HG03354 (cell line): ENCODE results near the gene RHBDF2.

Experiments used
- ATAC-seq: cut with Tn5 transposase; IDR thresholded peaks from one replicate; pipeline ENCODE4 v1.9.1; 2021; ENCODE audit warnings: mild to moderate bottlenecking; ENCODE audit not compliant: unreplicated experiment, poor library complexity, severe bottlenecking

The RHBDF2 gene

DNA sequence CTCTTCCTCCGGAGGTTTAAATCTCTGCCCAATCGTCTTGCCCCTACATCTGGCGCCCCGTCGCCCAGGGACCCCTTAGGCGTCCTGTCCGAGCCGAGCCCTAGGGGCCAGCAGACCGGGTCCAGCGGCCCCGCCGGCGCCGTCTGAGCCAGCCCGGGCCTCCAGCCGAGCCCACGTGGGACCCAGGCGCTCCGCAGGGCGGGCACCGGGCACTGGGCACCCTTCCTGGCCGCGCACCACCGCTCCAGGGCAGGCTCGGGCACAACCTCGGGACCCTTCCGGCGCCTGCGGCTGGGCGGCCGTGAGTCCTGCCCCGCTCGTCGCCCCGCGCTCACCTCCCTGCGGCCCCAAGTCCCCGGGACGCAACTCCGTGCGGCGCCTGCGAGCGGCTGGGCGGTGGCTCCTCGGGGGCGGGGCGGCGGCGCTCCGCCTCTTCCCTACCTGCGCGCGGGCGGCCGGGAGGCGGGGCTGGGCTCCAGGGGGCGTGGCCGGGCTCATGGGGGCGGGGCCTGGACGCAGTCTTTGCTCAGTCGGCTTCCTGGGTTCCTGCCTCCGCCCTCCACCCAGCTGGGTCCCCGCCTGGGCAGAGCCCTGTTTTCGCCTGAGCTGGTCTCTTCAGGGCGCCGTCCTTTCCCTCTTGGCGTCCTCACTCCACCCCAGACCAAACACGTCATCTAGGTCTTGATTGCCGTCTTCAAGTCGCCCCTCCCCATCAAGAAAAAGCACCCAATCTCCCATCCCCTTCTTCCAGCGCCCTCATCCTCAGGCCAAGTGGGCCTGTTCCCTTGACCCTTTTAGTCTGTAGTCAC lies at the start of gene RHBDF2:
Gene RHBDF2 (minus strand): TSS at position 406 of the 809 bp plus-strand sequence. CDS start 19,899 bp downstream, outside the sequence.
- peak; percentile 71 for ATAC-seq

DNA sequence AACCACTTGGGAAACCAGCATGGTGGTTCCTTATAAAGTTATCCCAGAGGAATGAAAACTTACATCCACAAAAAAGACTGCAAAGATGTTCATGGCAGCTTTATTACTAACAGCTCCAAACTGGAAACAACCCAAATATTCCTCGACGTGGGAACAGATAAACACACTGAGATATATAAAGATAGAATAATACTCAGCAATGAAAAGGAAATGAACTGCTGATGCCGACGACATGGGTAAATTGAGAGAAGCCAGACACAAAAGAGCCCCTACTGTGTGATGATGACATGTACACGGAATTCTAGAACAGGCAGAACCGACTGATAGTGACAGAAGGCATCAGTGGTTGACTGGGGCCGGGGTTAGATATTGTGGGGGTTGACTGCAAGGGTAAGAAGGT lies 48.3 kb upstream of the RHBDF2 start:
- no peak for ATAC-seq

DNA sequence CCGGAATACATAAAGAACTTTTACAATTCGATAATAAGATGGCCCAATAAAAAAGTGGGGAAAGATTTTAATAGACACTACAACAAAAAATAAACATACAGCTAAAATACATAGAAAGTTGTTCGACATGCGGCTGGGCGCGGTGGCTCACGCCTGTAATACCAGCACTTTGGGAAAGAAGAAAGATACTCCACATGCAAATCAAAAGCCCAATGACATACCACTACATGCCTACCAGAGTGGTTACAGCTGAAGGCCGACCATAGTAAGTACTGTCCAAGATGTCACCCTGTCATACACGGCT lies 47.9 kb upstream of the RHBDF2 start:
- ATAC-seq = no peak

DNA sequence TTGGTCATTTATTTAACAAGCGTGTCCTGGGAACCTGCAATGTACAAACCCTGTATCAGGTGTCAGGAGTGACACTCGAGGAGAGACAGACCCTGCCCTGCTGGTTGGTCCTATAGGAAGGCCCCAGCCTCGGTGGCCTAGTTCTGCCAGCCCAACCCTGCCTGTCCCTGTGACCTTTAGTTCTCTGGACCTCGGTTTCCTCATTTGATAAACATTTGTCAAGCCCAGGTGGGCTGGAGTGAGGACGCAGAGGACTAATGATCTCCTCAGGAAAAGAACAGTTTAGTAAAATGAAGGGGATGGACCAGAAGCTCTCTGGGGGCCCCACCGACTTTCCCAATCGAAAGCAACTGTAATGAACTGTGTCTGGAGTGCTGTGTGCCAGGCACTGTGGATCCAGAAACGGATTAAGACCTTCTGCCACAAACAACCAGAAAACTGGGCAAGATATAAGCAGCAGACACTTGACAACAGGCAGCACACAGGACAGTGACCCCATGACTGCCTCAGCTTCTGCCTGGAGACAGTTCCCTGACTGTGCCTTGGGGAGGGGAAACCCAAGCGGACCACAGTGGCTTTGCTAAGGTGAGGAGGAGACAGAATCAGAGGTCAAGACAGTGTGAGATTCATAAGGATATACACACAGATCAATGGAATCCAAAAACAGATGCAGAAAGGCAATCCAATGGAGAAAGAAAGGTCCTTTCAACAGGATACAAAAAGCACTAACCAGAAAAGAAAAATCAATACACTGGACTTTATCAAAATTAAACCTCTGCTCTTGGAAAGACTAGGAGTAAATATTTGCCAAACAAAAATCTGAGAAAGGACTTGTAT lies 47.4 kb upstream of the RHBDF2 start:
- ATAC-seq = no peak

DNA sequence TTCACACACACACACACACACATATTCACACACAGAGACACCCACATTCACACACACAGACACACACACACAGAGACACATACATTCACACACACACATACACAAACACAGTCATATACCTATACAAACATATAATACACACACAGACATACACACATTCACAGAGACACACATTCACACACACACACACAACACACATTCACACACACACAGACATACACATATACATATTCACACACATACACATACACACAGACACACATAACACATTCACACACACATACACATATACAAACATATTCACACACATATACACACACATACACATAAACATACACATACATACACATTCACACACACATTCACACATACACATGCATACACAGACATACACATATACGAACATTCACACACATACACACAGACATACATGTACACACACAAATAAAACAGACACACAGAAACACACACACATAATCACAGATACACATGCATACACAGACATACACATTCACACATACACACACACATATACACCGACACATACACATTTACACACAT lies 46.5 kb upstream of the RHBDF2 start:
- ATAC-seq = no peak

DNA sequence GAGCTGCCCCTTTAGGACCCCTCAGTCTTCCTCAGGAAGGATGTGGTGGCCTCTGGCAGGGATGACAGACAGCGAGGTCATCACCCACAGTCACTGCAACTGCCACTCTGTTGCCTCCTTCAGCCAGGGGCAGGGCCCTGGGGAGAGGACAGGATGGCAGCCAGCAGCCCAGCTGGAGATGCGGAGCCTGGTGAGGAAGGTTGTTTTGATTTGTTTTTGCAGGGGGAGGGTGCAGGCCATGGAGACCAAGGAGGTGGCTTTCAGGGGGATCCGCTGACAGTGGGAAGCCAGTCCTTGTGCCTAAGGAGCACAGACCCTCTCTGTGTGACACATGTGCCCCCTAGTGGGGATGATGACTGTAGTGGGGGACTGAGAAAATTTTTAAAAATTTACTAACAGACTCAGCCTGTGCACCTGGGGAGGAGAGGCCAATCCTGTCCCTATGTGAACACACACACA lies 46.0 kb upstream of the RHBDF2 start:
- peak; percentile 57 for ATAC-seq

DNA sequence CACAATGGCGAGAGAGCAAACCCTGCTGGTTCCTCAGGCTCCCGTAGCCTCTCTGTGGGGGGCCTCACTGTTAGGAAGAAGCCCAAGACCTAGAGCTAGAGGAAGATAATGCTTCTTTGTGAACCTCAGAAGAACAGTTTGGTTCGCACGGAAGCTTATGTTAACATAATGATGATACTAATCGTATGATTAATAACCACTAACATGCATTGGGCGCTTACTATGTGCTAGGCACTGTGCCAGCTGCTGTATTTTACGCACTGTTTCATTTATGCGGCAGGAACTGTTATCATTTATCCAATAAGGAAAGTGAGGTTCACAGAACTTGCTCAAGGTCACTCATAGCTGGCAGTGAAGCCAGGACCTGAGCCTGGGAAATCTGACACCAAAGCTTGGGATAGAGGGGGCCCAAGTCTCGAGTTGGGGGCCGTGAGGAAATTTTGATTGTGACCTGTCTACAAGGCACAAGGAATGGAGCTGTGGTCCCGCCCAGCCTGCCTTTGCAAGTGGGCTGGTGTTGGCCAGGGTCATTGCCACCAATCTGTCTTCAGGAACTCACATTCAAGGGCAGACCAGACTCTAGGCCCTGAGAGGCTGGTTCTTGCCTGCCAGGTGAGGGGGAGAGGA lies 45.4 kb upstream of the RHBDF2 start:
- ATAC-seq = no peak

DNA sequence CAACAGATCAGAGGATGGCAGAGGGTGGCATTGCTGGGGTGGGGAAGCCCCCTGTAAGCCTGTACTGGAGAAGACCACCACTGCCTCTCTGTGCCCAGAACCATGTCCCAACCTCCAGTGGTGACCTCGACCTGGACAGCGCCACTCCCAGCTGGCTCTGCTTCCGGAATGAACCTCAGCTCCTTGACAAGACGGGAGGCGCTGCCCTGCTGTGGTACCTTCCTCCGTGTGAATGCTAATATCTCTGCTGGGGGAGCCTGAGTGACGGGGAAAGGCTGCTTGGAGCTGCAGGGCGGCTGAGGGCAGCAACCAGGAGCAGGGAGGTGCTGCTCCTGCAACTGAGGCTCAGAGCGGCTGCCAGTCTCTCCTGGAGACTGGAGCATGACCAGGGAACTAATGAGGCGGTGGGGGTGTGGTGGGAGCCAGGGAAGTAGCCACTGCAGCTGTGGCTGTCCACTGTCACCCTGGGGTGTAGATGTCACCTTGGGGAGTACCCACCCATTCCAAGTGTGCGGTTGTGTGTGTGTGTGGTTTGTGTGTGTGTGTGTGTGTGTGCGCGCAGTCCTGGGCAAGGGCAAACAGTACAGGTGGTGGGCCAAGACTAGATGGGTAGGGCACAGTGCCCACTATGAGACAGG lies 44.8 kb upstream of the RHBDF2 start:
- no peak for ATAC-seq

DNA sequence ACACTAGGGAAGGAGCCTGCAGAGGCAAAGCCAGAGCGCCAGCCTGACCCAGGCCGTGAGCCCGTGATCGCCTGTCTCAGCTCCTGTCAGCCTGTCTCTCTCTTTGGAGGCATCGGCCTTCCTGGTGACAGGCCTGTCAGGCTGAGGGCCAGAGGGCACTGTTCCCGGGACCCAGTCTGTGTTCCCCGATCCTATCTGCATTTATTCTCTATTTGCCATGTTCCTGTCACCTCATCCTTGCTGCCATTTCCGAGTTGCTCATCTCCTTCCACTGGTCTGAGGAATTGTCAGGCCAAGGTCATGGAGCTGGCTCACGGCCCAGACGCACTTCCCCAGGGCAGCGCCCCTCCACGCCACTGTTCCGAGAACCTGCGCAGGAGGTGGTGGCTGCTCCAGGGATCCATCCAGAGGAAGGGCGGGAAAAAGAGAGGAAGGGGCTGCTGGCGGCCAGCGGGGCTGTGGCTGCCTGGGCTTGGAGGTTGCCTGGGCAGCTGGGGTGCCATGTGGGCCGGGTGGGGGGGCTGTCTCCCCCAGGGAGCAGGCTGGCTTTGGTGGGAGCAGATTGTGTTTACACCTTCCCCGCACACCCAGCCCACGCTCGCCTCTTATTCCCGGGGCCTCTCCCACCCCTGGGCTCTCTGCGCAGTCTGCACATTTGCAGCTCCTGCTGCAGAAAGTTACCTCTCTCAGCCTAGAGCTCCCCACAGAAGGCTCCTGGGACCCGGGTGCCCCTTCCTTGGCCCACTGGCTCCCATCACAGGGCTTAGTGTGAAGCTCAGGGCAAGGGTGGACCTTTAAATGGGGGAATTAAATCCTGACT lies 43.5 kb upstream of the RHBDF2 start:
- no peak for ATAC-seq

DNA sequence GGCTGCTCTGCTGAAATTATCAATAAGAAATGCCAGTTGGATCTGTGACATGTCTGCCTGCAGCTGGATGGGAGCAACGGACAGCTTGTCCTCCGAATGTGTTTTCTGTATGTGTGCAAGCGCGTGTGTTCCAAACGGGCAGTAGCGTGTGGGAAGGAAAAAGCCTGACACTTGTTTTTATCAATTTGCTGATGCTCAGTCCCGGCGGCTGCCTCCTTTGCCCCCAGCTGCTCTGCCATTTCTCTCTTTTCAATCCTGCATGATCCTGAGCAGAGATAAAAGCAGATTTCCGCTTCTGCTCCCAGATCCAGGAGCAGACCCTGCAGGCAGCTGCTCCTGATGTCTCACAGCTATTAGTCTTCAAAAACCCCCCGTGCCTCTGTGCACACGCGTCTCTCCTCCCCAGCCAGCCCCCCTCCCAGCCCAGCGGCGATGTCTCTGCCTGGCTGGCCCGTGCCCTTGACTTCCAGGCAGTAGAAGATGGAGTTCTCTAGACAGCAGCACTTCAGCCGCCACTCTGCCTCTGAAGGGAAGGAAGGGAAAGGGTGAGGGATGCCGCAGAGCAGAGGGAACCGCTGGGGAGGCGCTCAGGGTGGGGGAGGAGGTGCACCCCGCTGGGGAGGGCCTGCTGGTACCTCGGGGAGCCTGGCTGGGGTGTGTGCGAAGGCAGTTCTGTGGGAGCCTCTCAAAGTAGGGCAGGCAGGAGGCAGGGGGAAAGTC lies 42.8 kb upstream of the RHBDF2 start:
- no peak for ATAC-seq

DNA sequence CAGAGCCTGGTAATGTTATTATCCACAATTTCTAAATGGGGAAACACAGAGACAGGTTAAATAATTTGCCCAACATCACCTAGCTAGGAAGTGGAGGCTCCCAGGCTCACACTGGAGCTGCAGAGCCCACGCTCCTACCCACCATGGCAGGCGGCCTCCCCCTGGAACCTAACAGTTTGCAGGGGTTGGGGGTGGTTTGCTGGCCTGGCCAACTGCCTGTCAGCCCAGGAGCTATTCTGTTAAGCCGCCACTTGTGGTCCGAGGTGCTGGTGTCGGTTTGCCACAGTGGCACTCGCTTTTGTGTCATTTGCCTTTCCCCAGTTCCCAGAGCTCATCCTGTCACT lies 42.2 kb upstream of the RHBDF2 start:
- no peak for ATAC-seq

DNA sequence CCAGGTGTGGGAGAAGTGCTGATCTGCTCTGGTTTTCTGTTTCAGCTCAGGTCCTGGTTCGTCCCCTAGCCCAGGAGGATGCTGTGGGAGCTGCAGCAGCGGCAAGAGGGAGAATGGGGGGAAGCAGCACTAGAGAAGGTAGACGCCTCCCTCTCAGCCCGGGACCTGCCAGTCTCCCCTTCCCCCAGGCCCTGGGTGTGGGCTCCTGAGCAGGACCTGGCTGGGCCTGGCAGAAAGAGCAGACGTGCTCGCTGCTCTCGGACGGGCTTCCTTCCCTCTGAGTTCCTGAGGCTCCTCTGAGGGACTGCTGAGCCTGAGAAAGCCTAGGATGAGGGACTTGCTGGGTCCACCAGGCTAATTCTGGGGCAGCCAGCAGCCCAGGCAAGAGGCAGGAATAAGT lies 41.8 kb upstream of the RHBDF2 start:
- ATAC-seq = no peak

DNA sequence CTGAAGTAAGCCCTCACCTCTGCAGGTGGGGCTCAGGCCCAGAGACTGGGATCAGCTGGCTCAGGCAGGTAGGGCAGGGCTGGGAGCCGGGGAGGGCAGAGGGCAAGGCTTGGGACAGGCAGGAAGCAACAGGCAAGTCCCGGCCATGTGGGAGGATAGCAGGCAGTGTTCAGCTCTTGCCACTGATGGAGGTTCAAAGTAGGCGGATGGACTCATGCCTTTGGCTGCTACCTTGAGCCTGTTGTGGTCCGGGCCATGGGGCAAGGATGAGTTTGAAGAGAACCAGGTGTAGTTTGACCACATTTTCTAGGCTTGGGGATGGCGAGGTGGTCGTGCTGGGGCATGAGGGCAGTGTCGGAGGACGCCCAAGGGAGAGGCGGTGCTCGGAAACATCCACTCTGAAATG lies 41.3 kb upstream of the RHBDF2 start:
- no peak for ATAC-seq

DNA sequence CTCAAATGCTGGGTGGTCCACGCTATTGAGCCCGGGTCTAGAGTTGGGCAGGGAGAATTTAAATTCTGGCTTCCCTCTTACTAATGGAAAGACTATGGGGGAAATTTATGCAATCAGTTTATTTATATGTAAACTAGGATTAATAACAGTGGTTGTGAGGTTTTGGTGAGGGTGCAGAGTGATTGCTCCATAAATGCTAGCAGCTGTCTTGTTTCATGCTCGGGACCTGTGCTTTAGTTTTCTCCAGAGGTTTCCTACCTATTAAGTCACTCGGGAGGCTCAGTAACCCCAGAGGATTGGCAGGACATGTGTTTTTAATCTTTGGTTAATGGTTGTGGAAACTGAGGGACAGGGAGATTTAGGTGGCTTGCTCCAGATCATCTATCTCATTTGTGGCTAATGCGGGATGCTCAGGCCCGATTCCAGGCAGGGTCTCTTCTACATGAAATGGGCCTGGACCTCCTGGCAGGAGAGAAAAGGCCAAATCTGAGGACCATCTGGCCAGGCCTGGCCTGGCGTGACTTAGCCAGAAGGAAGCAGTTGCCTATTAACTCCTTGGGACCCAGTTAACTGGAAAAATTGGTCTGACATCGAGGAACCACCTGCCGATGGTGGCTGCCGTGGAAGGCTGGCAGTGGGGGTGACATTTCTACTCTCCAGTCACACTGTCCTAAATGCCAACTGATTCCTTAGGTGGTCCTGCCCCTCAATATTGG lies 40.7 kb upstream of the RHBDF2 start:
- no peak for ATAC-seq

DNA sequence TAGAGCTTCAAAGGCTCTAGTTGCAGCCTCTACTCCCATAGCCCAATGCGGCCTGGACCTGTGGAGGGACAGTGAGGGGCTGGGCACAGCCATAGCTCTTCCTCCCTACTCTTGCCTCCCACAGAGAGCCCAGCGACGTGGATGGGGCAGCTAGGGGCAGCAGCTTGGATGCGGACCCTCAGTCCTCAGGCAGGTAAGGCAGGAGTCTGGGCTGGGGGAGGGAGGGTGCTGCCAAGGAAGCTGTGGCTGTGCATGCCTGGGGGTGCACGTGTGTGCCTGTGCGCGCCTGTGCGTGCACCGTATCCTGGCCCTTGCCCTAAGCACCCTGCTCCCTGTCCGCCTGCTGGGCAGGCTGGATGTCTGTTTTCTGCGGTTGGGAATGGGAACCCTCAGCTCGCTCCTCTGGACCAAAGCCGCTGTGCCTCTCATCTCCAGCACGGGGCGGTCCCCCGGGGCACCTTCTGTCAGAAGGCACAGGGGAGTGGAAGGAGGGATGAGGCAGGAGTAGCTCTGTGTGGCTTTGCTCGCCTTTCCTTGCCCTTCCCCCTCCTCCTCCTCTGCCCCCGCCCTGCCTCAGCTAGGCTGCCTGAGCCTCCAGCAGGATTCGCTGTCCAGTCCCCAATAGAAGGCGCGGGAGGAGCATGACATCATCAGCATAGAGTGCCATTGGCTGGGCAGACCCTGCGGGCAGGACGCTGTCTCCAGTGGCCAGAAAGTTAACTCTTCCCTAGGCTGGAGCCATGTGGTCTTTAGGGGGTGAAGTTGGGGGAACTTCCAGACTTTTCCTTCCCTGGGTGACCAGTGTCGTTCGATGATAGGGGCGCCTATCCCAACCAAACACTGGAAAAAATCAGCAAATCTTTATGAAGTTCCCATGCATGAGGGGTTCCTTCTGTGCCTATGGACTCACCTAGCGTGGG lies 39.4 kb upstream of the RHBDF2 start:
- ATAC-seq = no peak

DNA sequence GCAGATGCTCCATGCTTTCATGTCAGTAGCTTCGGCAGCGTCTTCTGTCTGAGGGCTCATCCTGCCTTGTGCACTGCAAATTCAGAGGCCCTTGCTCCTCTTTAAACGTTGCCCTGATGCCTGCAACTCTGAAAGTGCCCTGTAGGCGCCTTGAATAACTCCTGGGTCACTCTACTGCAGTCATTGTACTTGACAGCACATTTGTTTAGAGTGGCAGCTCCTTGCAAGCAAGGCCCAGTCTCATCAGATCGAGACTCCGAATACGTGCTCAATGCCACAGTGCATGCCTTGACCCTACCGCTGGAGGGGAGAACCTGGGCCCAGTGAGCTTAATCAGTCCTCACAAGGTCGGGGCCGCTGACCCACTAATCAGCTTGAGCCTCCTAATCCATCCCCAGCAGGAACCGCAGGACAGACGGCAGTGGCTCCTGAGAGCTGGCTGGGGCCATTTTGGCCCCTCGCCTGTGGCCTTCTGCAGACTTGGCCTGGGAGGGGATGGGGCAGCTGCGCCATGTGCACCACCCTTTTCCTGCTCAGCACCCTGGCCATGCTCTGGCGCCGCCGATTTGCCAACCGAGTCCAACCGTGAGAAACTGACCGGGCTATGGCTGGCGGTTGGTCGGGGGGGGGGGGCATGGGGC lies 38.5 kb upstream of the RHBDF2 start, which contains the start of gene PRCD:
Gene PRCD (plus strand): TSS at position 414 of the 641 bp plus-strand sequence. CDS start 98 bp downstream, at position 512.
- no peak for ATAC-seq
